ENCODE measurements around the gene LAD1.

The LAD1 gene, protein sequence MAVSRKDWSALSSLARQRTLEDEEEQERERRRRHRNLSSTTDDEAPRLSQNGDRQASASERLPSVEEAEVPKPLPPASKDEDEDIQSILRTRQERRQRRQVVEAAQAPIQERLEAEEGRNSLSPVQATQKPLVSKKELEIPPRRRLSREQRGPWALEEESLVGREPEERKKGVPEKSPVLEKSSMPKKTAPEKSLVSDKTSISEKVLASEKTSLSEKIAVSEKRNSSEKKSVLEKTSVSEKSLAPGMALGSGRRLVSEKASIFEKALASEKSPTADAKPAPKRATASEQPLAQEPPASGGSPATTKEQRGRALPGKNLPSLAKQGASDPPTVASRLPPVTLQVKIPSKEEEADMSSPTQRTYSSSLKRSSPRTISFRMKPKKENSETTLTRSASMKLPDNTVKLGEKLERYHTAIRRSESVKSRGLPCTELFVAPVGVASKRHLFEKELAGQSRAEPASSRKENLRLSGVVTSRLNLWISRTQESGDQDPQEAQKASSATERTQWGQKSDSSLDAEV

GRCh38 chr1:201399018-201399351 lies at the start of gene LAD1:
Gene LAD1, minus strand, starts transcription at chr1:201399324. Its CDS starts 18 bp downstream, at chr1:201399306.
- no peak for DNase-seq (ENCODE audit: low read depth in 2 of 2)

DNA sequence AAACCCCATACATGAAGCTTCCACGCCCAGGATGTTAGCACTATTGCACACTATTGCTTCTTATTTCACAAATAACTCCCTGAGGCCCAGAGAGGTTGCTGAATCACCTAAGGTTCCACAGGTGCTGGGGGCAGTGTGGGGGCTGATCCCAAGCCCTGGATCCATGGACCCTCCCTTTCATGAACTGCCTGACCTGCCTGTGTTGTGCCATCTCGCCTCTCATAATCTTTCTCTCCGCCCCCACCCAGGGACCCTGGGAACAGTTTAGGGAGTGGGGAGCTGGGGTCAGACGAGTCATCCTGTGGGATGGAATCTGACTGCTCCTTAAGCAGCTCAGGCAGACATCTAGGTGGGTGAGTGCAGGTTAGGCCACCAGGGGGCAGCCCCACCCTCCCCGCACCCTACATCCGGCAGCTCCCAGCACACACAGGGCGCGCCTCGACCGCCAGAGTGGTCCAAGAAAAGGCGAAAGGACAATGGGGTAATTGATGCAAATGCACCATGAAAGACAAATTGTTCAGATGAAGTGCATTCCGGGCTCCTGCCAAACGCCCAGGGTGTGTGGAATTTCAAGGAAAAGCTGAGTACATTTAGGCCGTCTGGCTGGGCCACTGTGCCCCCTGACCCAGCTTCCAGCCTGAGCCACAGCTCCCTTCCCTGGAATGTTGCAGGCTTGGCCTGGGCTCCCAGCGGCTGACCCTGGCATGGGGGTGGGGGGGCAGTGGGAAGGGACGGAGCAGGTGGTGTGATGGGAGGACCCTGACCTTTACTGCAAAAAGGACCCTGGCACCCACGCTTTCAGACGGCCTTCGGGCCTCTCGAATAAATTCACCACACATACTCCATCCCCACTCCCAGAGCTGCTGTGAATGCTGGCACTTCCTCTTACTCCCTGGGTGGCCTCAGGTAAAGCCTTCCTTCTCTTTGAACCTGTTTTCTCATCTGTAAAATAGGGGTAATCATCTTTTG lies 49.1 kb upstream of the LAD1 start:
- DNase-seq (ENCODE audit: low read depth in 2 of 2) = peak in 1 of 2 donors; percentile 55

DNA sequence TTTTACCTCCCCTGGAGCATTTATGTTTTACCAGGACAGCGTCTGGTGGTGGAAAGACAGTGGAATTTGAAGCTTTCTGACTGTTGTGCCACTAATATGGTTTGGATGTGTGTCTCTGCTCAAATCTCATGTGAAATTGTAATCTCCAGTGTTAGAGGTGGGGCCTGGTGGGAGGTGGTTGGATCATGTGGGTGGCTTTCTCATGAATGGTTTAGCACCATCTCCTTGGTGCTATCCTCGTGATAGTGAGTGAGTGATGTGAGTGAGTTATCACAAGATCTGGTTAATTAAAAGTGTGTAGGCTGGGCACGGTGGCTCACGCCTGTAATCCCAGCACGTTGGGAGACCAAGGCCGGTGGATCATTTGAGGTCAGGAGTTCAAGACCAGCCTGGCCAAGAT lies 46.2 kb upstream of the LAD1 start:
- no peak for DNase-seq (ENCODE audit: low read depth in 2 of 2)

GRCh38 chr1:201444792-201445191 lies 45.7 kb upstream of the LAD1 start:
- DNase-seq (ENCODE audit: low read depth in 2 of 2) = no peak

- no peak for DNase-seq (ENCODE audit: low read depth in 2 of 2)
Observed at GRCh38 chr1:201443747-201444146, 44.6 kb upstream of the LAD1 start.

GRCh38 chr1:201436969-201437368 lies 37.8 kb upstream of the LAD1 start:
- no peak for DNase-seq (ENCODE audit: low read depth in 2 of 2)

GRCh38 chr1:201436393-201436792 lies 37.3 kb upstream of the LAD1 start:
- no peak for DNase-seq (ENCODE audit: low read depth in 2 of 2)

GRCh38 chr1:201434266-201434665 lies 35.1 kb upstream of the LAD1 start:
- DNase-seq (ENCODE audit: low read depth in 2 of 2) = no peak

DNA sequence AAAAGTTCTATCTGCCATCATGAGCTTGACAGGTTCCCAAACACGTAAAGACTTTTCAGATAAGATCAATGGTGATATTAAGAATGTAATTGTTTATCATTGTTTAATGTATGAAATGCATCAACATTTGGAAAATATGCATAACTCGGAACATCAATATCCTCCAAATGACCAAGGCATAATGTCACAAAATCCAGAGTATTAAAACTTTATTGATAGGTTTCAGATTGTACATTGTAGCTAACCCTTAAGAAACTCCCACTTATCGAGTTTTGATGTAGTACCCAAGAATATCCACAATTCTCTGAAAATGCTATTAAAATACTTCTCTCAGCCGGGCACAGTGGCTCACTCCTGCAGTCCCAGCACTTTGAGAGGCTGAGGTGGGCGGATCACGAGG lies 34.5 kb upstream of the LAD1 start:
- no peak for DNase-seq (ENCODE audit: low read depth in 2 of 2)

DNA sequence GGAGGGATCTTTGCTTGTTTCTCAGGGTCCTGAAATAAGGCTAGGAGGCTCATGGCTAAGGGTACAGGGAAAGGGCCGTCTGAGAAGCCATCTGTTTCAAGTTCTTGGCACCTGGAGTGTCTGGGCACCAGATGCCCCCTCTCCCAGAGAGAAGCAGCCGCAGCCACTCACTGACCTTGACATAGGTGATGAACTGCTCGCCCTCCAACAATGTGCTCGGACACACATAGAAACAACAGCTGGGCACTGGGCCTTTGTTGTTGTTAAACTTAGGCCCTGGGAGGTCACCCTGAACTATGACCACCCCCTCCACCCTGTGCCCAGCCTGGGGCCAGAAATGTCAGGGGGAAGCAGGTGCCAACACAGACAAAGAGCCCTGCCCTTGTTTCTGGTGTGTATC lies 31.7 kb upstream of the LAD1 start:
- DNase-seq (ENCODE audit: low read depth in 2 of 2) = no peak

DNA sequence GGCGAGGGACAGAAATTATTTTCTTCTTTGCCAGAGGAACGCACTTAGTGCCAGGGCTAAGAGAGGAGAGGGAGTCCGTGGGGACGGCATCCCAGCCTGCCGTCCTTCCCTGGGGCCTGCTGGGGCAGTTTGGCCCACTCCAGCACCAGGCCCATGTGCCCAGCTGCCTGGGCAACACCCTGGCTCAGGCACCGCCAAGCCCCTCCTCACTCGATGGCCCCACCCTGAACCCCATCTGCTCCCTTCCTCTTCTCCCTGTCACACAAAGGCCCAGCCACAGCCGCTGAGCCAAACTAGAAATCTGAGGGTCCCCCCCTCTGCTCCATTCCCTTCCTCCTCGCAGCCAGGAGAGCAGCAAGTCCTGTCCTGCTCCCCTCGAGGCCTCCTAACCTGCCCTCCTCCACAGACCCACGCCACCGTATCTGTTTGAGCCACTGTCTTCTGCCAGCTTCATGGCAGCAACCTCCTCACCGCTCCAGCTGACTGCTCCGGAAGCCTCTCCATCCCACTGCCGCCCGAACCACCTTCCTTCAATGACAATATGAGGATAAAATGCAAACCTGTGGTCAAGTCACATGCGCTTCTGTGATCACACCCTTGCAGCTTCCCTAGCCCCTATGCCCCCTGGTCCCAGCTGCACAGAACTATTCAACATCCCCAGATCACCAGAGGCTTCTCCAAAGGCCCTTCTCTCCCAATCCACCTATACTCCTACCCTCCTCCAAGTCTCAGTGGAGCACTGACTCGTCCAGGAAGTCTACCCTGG lies 30.8 kb upstream of the LAD1 start:
- no peak for DNase-seq (ENCODE audit: low read depth in 2 of 2)

GRCh38 chr1:201427963-201428362 lies 28.8 kb upstream of the LAD1 start:
- no peak for DNase-seq (ENCODE audit: low read depth in 2 of 2)

DNA sequence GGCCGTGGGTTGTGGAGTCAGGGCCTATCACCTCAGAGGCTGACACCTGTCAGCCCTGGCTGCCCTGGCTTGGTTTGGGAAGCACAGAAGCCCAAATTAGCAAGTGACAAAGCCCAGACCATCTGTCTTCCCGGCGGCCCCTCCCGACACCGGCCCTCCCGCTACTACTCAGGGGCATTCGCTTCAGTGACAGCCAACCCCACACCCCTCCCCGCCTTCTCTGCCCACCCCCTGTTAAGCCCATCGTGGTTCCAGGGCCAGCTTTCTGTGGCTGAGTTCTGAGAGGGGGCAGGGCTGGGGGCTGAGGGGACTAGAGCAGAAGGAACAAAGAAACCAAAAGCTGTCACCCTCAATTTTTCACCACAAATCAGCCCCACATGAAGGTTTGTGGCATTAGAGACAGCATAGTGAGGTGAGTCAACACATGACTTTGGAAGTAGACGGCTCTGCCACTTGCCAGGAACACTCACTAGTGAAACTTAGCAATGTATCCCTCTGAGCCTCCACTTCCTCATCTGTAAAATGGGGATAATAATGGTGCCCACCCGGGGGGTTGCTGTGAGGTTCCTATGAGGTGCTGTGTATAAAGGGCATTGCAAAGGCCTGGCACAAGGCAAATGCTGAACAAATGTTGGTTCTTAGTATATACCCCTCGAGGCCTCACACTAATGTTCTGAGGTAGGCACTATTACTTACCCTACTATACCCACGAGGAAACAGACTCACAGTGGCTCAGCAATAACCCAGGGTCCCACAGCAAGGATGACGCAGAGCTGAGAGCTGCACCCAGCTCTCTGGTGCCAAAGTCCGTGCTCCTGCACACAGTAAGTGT lies 27.6 kb upstream of the LAD1 start:
- peak in 1 of 2 donors; percentile 12 for DNase-seq (ENCODE audit: low read depth in 2 of 2)

GRCh38 chr1:201424146-201424545 lies 25.0 kb upstream of the LAD1 start:
- DNase-seq (ENCODE audit: low read depth in 2 of 2) = no peak

DNA sequence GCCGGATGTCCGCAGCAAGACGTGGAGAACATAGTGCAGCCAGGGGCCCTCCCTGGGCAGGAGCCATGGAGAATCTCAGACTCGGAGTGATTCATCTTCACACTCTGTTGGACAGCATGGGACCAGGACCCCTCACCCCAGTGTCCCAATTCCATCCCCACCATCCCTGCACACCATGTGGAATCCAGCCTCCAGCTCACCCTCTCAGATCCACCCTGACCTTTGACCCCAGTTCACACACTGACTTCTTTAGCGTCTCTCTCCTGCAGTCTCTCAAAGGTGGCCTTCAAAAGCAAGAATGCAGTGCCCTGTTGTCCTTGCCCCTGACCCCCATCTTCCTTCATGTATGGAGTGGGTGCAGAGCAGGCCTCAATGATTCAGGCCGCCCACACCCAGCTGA lies 24.5 kb upstream of the LAD1 start:
- no peak for DNase-seq (ENCODE audit: low read depth in 2 of 2)

GRCh38 chr1:201422436-201423030 lies 23.4 kb upstream of the LAD1 start:
- no peak for DNase-seq (ENCODE audit: low read depth in 2 of 2)

DNA sequence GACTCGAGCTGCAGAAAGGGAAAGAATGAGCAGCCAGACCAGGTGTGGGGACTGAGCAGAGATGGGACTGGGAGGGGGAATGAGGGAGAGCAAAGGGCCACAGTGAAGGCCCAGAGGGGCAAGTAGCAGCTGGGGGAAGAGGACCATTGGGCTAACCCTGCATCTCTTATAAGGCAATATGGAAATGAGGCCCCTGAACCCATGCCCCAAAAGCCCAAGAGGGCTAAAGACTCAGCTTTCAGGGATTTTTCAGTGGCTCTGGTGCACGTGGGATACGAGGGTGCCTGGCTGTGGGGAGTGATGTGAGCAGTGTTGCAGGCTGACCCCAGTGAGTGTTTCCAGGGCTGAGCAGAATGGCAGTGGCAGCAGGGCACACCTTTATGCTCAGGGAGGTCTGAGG lies 22.9 kb upstream of the LAD1 start:
- no peak for DNase-seq (ENCODE audit: low read depth in 2 of 2)

DNA sequence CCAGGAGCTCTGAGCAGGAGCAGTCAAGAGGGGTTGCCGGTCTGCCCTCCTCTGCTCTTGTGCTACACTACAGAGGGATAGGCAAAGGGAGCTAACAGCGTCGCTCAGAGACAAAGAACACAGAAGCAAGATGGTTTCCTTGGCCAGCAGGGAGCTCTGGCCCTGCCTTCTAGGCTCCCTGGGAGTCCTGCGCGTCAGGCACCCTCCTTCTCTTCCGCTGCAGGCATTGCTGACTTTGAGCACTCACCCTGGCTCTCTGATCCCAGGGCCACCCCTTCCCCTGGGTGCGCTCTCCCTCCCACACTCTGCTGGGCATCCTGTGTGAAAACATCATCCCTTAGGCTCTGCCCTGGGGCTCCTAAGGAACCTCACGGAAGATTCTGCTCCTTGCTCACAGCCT lies 21.9 kb upstream of the LAD1 start:
- no peak for DNase-seq (ENCODE audit: low read depth in 2 of 2)

GRCh38 chr1:201420608-201421002 lies 21.5 kb upstream of the LAD1 start:
- no peak for DNase-seq (ENCODE audit: low read depth in 2 of 2)

- no peak for DNase-seq (ENCODE audit: low read depth in 2 of 2)
Observed at GRCh38 chr1:201419746-201420607, 20.9 kb upstream of the LAD1 start.

All from stimulated activated CD8-positive, alpha-beta memory T cell treated with anti-CD3 and anti-CD28 coated beads, Interleukin-15, amount 100 ng/mL, for 48 hours (primary cell).